GM12892 (cell line): ENCODE results near the gene HMCN2.

Experiments
- POLR2A ChIP-seq: IDR thresholded peaks from 2 replicates; pipeline ENCODE4 v1.6.1; 2011; ENCODE audit warnings: low read depth, low read length, control low read depth
- POLR2AphosphoS5 ChIP-seq: IDR thresholded peaks from 2 replicates; pipeline ENCODE4 v1.6.1; 2011; ENCODE audit warnings: low read depth, low read length, control low read depth
- TAF1 ChIP-seq: IDR thresholded peaks from 2 replicates; pipeline ENCODE4 v1.6.1; 2011; ENCODE audit warnings: low read depth, mild to moderate bottlenecking, control low read depth, low read length, borderline replicate concordance

DNA sequence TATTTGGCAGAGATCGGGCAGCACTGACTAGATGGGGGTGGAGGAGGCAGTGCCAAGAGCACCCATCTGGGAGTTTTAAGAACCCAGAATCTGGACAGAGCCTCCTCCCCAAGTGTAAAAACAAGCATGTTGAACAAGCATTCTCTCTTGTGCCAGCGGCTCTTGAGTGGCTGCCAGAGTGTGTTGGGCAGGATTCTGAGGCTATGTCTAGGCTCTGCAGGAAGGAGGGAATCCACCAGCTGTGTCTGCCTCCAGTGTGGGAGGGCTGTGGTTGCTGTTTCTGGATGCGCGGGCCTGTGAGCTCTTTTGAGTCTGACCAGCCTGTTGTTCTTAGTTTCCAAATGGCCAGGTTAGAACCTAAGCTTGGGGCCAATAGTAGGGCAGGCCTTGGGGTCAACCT lies 39.8 kb downstream of the HMCN2 start:
- TF ChIP-seq POLR2A = no peak
- no peak for TF ChIP-seq TAF1
- no peak for TF ChIP-seq POLR2AphosphoS5
